T follicular helper cell (primary cell): ENCODE results near the gene AANAT.

Experiments used
- DNase-seq: peaks from one replicate; pipeline ENCODE4 v3.0.0-alpha.2; 2020; ENCODE audit warnings: low read depth

Gene AANAT

DNA sequence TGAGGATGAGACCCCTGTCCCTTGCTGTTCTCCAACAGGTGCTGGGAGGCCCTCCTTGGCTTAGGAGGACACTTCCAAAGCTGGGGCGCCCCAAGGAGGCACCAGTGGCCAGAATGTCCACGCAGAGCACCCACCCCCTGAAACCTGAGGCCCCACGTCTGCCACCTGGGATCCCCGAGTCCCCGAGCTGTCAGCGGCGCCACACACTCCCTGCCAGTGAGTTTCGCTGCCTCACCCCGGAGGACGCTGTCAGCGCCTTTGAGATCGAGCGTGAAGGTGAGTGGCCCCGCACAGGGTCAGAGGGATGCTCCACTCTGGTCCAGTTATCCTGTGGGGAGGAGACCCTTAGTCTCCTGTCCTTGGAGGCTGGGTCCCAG is 1.2 kb downstream of the AANAT start:
- no peak for DNase-seq

DNA sequence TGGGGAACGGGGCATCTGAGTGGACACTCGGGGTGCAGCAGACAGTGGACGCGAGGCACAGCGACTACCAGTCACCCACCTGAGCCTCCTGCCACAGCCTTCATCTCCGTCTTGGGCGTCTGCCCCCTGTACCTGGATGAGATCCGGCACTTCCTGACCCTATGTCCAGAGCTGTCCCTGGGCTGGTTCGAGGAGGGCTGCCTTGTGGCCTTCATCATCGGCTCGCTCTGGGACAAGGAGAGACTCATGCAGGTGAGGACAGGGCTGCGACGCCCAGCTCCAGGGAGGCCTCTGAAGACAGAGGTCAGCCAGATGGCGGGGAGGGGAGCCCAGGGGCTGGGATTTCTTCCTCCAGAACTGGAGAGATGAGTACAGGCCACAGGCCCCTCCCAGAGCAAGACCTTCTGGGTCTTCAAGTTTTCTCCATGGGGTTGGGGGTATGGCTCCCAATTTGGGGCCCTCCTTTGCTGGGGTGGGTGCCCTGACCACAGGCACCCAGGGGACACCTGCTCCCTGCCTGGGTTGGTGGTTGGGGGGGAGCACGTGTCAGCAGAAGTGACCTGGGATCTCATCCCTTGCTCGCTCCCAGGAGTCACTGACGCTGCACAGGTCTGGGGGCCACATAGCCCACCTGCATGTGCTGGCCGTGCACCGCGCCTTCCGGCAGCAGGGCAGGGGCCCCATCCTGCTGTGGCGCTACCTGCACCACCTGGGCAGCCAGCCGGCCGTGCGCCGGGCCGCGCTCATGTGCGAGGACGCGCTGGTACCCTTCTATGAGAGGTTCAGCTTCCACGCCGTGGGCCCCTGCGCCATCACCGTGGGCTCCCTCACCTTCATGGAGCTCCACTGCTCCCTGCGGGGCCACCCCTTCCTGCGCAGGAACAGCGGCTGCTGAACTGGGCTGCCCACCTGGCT is 1.9 kb downstream of the AANAT start:
- DNase-seq = no peak

DNA sequence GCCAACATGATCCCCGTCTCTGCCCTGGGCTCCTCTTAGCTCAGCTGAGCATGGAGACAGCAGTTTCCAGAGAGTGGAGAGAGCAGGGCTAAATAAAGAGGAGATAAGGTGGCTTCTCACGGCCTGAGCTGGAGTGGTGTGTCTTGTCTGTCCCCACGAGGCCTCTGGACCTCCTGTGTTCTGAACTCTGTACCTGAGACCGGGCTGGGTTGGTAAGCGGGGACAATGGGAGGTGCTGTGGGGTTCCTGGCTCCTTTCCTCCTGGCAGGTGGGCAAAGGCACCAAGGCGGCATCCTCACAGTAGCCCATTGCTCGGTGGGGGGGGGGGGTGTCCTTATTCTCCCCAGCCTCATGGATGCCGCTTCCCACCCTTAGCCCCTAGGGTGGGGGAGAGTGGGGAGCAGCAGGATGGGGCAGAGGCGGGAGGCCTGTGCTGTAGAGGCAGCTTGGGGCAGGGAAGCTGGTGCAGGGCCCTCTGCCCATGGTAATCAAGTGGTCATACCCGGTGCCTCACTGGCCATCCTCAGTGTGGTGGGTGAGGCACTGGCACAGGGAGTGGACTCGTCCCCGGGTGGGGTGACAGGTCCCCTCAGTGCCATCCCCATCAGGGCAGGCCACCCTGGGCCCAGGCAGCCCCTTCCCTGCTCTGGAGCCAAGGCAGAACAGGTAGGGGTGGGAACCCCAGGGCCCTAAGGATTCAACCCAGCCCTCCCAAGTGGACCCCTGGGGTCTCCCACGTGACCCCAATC is 2.8 kb downstream of the AANAT start:
- no peak for DNase-seq

DNA sequence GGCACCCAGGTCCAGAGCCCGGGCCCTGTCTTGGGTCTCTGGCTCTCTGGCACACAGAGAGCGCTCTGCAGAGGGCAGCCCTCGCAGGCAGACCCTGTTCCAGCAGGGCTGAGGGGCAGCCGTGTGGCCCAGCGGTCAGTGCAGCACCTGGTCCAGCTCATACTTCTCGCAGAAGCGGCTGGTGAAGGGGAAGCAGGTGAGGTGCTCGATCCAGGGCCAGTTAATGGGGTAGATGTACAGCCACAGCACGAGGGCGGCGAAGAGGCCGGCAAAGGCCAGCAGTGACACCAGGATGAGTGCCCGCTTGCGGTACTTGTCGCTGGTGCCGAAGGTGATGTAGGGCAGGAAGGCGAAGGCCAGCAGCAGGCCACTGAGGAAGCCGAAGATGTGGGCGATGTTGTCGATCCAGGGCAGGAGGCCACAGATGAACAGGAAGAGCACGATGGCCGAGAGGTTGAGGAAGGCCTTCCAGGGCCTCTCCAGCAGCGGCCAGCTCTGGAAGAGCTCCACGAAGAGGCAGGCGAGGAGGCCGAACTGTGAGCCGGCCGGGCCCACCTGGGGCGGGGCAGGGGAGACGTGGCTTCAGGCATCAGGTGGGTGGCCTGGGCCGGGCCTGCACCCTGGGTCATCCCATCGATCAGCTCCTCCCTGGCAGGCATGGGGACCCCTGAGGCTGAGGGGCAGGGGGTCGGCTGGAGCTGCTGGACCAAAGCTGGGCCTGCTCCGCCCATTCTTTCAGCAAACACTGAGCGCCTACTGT is 4.3 kb downstream of the AANAT start:
- no peak for DNase-seq

DNA sequence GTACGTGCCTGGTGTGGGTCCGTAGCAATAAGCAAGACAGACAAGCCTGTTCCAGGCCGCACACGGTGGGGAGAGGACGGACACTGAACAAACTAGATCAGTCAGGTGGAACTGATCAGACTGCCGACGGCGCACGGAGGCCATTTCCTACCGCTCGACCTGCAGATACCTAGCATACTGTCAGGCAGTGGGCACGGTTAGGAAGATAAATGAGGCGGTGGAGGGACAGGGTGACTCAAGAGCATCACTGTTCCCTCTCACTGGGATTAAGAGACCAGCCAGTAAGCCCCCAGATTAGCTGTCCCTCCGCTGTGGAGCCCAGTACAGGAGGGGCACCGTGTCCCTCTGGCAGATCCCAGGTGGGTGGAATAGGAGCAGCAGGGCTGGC is 4.8 kb downstream of the AANAT start:
- DNase-seq = no peak

DNA sequence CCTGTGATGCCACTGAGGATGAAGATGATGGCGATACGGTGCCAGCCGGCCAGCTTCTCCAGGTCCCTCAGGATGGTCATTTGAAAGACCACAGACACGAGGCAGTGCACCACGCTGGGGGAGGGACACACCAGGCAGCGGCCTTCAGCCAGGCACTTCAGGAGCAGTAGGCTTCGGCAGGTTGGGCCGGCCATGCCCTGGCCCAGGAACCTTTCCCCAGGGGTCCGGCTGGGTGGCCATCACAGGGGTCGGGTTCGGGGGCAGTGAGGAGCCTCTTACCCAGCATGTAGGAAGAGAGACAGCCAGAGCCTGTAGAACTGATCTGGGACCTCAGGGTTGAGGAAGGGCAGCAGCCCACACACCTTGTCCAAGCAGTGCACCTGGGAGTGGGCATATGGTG is 5.3 kb downstream of the AANAT start:
- no peak for DNase-seq

DNA sequence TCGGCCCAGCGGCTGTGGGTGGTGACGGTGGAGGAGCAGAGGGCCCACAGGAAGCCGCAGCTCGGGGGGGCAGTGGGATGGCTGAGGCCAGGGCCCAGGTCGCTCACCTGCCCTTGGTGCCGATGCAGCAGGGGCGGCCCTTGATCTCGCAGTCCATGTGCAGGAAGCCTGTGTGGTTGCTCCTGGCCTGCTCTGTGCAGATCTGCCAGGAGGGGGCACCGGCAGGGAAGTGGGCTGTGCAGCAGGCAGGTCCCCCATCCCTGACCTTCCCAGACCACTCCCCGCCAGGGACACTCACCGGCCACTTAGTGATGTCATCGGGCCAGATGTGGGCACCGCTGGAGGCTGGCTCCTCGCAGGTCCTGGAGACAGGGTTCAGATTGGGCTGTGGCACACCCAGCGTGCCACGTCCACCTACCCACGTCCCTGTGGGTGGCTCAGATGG is 6.2 kb downstream of the AANAT start:
- DNase-seq = no peak

DNA sequence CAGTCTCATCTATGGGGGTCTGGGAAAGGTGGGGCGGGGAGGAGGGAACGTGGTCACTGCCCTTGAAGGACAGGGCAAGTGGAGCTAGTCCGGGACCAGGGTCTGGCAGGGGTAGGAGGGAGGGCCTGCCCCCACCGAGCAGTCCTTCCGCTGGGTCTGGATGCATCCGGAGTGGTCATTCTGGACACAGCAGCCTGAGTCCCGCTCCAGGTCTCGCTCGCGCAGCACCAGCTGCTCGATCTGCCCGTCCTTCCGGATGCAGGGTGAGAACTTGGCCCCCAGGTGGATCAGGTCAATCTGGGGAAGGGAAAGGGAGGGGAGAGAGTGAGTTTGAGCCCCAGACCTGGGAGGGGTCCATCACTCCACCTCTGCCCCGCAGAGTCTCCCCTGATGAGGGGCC is 6.8 kb downstream of the AANAT start:
- DNase-seq = no peak

DNA sequence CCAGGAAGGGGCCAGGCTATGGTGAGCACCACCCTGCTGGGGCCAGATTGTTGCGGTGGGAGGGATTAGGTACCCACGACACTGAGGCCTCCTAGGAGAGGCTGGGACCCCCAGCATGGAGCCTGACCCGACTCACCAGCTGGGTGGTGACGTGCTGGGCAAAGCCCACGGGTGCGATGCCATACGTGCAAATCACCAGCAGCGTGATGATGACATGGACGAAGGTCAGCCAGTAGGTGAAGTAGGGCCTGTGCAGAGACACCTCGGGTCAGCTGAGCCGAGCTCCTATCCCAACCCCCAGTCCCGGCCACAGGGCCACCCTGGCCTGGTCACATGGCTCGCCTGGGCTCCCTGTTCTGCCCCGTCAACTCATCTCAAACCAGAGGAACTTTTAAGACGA is 7.5 kb downstream of the AANAT start:
- no peak for DNase-seq

DNA sequence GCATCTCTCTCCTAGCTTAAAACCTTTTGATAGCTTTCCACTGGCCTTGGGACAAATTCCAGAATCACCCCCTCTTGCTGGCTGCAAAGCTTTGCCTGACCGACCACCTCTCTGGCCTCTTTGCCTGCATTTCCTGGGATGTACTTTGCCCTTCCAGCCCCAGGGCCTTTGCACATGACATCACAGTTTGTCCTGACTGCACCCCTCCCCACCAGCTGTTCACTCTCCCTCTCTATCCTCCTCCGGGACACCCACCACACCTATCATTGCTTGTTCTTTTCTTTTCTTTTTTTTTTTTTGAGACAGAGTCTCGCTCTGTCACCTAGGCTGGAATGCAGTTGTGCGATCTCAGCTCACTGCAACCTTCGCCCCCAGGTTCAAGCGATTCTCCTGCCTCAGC is 7.9 kb downstream of the AANAT start:
- no peak for DNase-seq

DNA sequence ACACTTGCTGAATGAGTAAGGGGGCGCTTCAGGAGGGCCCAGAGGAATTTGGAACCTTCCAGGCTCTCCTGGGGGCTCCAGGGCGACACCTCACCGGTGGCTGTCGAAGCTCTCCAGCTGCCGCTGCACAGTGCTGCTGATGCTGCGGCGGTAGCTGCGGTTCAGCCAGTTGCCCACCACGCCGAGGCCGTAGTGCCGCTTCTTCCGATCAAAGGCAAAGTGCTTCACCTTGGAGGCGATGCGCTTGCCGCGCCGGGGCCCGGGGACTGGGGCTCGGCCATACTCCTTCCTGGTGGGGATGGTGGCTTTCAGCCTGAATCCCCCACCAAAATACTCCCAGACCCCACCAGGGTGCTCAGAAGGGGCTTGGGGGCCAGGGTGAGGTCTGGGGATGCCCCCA is 9.3 kb downstream of the AANAT start:
- no peak for DNase-seq

DNA sequence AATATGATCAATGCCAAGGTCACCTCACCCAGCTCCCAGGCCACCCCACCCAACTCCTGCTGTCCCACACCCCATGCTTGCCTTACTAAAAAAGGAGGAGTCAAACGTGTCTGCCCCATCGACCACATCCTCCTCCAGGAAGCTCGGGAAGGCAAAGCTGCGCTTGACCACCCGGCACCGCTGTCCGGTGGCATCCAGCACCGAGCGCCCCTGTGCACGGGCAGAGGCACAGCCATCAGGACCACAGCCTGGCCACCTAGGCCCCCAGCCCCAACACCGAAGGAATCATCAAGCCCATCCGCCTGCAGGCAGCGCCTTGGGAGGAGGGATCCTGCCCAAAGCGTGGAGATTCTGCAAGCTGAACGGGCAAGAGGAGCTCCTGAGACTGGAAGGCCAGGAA is 10.2 kb downstream of the AANAT start:
- DNase-seq = no peak

DNA sequence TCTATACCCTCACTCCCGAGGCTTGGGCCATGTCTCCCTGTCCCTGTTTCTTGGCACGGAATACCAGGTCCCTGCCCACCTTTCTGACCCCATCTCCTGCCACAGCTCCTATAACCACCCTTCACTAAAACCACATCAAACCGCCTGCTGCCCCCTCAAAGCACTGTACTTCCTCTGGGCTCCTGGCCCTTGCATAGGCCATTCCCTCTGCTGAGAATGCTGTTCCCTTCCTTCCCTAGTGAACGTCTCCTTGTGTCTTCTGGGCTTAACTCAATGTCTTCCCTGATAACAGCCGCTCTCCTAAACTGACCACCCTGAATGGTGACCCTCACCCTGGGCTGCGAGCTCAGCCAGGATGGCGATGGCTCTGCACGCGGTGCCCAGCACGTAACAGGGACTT is 10.7 kb downstream of the AANAT start:
- DNase-seq = no peak

DNA sequence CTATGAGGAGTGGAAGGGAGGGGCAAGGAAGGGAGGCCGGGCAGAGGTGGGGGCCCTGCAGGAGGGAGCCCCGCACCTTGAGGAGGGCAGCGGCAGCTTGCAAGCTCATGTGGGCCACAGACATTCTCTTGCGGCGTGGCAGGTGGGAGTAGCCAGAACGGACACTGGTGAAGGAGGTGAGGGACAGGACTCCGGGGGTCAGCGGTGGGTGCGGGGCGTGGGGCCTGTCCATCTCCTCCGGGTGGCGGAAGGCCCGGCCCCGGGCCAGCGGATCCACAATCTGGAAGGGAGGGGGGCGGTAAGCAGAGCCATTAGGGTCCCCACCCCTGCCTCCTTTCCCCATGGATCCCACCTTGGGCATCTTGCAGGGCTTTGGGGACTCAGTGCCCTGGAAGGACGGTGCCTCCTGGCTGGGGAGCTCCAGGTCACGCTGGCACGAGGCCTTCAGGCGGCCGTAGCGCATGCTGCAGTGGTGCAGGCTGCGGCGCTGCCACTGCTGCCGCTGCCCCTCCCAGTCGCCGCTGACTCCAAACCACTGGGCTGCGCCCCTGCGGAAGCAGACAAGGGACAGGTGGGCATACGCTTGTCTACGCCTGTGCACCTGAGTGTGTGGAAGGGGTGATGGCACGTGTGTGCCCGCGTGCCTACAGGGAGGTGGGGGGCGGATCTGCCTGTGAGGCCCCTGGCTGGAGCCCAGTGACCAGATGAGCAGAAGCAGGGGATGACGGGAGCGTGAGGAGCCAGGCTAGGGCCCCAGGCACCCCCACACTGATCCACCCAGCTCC is 11.5 kb downstream of the AANAT start:
- DNase-seq = no peak

DNA sequence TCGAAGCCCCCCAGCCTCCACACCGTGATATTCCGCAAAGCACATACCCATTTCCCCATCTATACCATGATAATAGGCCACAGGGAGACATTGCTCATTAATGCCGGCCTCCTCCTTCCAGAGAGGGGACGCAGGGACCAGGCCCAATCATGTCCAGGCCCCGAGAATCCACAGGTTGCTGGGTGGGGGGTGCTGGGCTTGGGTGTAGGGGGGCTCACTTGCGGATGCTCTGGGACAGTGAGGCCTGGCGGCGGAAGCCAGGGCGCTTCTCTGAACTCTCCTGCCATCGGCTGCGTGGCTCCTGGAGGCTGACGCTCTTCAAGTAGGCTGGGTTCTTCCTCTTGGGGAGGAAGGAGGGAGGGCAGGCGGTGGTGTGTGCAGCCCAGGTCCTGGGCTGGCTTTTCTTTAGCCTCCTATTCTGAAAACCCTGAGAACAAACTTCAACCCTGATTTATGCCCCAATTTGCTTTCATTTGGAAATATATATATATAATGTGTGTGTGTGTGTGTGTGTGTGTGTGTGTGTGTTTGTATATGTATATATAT is 12.2 kb downstream of the AANAT start:
- DNase-seq = no peak

DNA sequence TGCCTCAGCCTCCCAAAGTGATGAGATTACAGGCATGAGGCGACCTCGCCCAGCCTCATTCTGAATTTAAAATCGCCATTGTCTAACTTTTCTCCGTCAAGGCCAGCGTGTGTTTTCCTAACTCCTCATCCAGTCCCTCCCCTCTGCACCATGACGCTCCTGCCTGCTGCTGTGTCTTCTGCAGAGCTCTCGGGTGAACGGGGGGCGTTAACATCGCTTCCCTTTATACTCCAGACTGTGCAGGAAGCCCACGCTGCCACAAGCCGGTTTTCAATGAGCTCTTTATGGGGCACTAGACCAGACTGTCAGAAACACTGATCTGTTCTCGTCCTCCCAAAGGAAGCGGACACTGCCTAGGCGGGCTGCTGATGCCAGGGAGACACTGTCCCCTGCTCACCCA is 13.2 kb downstream of the AANAT start:
- no peak for DNase-seq

DNA sequence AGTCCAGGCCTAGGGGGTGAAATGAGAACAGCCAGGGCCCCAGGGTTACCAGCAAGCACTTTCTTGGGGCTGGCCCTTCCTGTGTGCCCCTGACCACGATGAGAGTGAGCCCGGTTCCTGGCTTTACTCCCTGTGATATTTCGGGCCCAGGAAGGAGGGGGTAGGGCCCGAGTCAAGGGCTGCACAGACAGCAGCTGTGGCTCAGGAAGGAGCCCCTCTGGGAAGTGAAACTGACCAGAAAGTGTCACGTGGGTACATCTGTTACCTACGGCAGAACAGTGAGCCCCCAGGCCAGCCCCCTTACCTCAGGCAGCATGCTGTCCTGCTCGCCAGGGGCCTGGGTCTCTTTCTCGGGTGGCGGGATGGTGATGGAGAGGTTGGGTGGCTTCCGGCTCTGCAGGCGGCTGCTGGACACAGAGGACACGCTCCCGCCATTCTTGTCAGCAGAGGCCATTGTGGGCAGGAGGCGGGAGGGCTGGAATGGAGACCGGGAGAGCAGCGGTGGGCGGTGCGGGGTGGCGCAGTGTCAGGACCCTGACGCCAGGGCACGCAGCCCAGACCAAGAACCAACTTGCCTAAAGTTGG is 13.8 kb downstream of the AANAT start:
- no peak for DNase-seq

DNA sequence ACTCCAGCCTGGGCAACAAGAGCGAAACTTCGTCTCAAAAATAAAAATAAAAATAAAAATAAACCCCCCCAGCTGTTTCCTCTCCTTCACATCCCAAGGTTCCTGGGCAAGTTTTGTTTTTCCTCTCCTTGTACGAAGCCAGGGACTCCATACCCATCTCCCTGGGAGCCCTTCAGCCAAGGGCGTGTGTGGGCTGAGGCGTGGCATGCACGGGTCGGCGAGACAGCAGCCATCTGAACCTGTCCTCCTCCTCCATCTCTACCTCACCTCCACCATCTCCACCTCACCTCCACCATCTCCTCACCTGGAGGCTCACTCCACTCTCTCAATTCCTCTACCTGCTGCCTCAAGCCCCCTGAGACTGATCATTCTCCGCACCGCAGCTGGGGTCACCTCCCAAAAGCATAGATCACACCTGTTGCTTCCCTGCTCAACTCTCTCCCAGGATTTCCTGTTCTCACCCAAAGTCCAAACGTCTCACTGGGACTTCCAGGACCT is 16.9 kb downstream of the AANAT start:
- no peak for DNase-seq

DNA sequence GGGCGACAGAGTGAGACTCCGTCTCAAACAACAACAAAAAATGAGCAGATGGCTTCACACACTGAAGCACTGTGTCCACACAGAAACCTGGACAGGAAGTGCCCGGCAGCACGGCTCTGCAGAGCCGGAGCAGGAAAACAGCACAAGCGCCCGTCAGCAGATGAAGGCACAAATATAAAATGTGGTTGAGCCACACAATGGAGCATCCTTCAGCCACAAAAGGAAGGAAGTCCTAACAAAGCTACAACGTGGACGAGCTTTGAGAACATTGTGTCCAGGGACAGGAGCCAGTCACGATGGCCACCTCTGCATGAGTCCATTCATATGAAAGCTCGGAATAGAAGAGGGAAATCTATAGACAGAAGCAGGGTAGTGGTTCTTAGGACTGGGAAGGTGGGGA is 18.2 kb downstream of the AANAT start:
- DNase-seq = no peak

DNA sequence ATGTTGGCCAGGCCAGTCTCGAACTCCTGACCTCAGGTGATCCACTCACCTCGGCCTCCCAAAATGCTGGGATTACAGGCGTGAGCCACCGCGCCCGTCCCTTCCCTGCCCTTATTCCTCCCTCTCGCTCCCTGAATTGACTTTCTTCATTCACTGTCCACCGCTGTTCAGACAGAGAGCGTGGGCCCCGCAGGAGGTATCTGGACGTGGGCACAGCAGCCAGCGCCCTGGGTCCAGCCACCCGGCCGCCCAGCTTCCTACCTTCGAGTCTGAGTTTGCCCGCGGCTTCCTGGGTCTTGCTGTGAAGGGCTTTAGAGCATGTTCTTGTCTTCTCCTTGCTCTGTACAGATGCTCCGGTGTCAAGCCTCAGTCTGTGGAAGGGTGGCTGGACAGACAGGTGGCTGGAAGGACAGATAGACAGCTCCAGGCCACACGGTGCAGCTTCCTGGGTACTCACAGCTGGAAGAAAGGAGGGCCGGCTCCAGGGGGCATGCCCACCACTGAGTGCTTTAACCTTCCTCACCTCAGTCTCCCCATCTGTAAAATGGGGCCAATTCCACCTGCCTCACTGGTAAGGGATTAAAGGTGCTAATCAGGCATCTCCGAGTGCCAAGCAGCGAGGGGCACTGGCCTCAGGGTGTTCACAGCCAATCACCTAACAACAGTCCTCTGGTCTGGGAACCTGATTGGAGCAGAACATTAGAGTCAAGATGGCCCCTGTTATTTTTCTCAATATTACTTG is 20.2 kb downstream of the AANAT start:
- no peak for DNase-seq
